RWPE1 (cell line): ENCODE data around the gene ENTR1.
A peak's percentile ranks its signal among the peaks of the same experiment; 100 is the strongest.

Source experiments
- CTCF ChIA-PET: fragments of 350-600 bp; sonication (Branson Sonifier 250); formaldehyde crosslinking; extraction: SDS; loops from one replicate; lab custom pipeline; 2021; lab: Yijun Ruan, JAX
- POLR2A ChIA-PET: fragments of 400-600 bp; formaldehyde crosslinking; extraction: SDS; loops from one replicate; lab custom pipeline; 2020; ENCODE audit warnings: antibody characterized with exemption; ENCODE audit not compliant: low non-redundant PET; lab: Yijun Ruan, JAX
- DNase-seq: peaks from one replicate; pipeline ENCODE4 v3.0.0; 2012; ENCODE audit warnings: low spot score
- H3K27ac ChIP-seq: fragments of 450-650 bp; 2 replicates; pipeline ENCODE4 v1.5.1; 2017
- CTCF ChIP-seq: fragments of 450-650 bp; conservative IDR thresholded peaks from 2 replicates; pipeline ENCODE4 v1.5.1; 2017; ENCODE audit warnings: low read depth, mild to moderate bottlenecking

ENTR1 gene

GRCh38 chr9:136404801-136405136 lies 5.6 kb downstream of the ENTR1 start:
- peak overlapping the region; percentile 78 for H3K27ac ChIP-seq
- no peak for TF ChIP-seq CTCF
- ChIA-PET CTCF (interaction anchor here (0.6 kb wide), 1 partner anchor 11 kb away, joined by 3 read pairs; no protein-coding TSS in a partner anchor), POLR2A (no interaction called here)
- DNase-seq: no peak

GRCh38 chr9:136403915-136404800 lies 6.3 kb downstream of the ENTR1 start:
- ChIA-PET CTCF (interaction anchor here (0.6 to 0.9 kb wide), 3 partner anchors 10 to 40 kb away, joined by 3 to 6 read pairs (median 3); partner anchors contain the start of gene DNLZ), POLR2A (no interaction called here)
- H3K27ac ChIP-seq: peak overlapping the region; percentile 78
- DNase-seq: no peak
- TF ChIP-seq CTCF: no peak

- POLR2A ChIA-PET: no interaction called here
- DNase-seq: no peak
- CTCF ChIA-PET: interaction anchor here (0.6 to 1.0 kb wide), 3 partner anchors 21 to 44 kb away, joined by 3 to 6 read pairs (median 6); partner anchors contain the start of gene DNLZ
- TF ChIP-seq CTCF: no peak
- H3K27ac ChIP-seq: peak overlapping the region; percentile 78
Observed at GRCh38 chr9:136403538-136403914, 6.9 kb downstream of the ENTR1 start.

GRCh38 chr9:136402067-136402466 lies 8.3 kb downstream of the ENTR1 start:
- CTCF ChIA-PET: interaction anchor here (0.8 to 3.3 kb wide), 3 partner anchors 28 to 89 kb away, joined by 6 to 16 read pairs (median 9); partner anchors contain the start of genes CARD9 and DNLZ
- DNase-seq: no peak
- peak overlapping the region; percentile 79 for H3K27ac ChIP-seq
- no peak for TF ChIP-seq CTCF
- POLR2A ChIA-PET: interaction anchor here (0.6 kb wide), 1 partner anchor 24 kb away, joined by 4 read pairs; no protein-coding TSS in a partner anchor

- CTCF ChIA-PET: interaction anchor here (0.5 to 3.3 kb wide), 14 partner anchors 8 to 842 kb away, joined by 3 to 18 read pairs (median 4); partner anchors contain the start of genes CARD9, DNLZ, ENTR1 and PMPCA
- POLR2A ChIA-PET: interaction anchor here (1.1 kb wide), 1 partner anchor 8 kb away, joined by 4 read pairs; the partner anchor contains the start of genes ENTR1 and PMPCA
- no peak for TF ChIP-seq CTCF
Observed at GRCh38 chr9:136401173-136401922, 9.1 kb downstream of the ENTR1 start.

More at GRCh38 chr9:136401173-136401922, 9.1 kb downstream of the ENTR1 start:
- peak; percentile 44 for DNase-seq
- peak overlapping the region; percentile 79 for H3K27ac ChIP-seq
